GM21390 (cell line): Measurements from ENCODE around the gene PTPRT.

ENCODE experiments used
- ATAC-seq: cut with Tn5 transposase; IDR thresholded peaks from one replicate; pipeline ENCODE4 v1.9.1; 2021; ENCODE audit not compliant: unreplicated experiment

The PTPRT gene

GRCh38 chr20:43189554-43190331, at the start of gene PTPRT:
Gene PTPRT, minus strand, starts transcription at chr20:43189906. Its CDS starts 173 bp downstream, at chr20:43189733.
- ATAC-seq = no peak

GRCh38 chr20:43238833-43239232, 49.1 kb upstream of the PTPRT start:
- no peak for ATAC-seq

- no peak for ATAC-seq
Measured at GRCh38 chr20:43238266-43238665, 48.6 kb upstream of the PTPRT start.

GRCh38 chr20:43237651-43238168, 48.0 kb upstream of the PTPRT start:
- no peak for ATAC-seq

GRCh38 chr20:43235998-43236397, 46.3 kb upstream of the PTPRT start:
- ATAC-seq = no peak

GRCh38 chr20:43231829-43232228, 42.1 kb upstream of the PTPRT start:
- ATAC-seq = no peak

GRCh38 chr20:43229696-43230095, 40.0 kb upstream of the PTPRT start:
- no peak for ATAC-seq

- no peak for ATAC-seq
Measured at GRCh38 chr20:43220612-43221011, 30.9 kb upstream of the PTPRT start.

- ATAC-seq = no peak
Measured at GRCh38 chr20:43210901-43211300, 21.2 kb upstream of the PTPRT start.

GRCh38 chr20:43209831-43210230, 20.1 kb upstream of the PTPRT start:
- ATAC-seq = no peak

- ATAC-seq = no peak
Measured at GRCh38 chr20:43205699-43206098, 16.0 kb upstream of the PTPRT start.

GRCh38 chr20:43202100-43202499, 12.4 kb upstream of the PTPRT start:
- ATAC-seq = no peak

GRCh38 chr20:43198607-43199006, 8.9 kb upstream of the PTPRT start:
- ATAC-seq = no peak

- no peak for ATAC-seq
Measured at GRCh38 chr20:43196243-43196642, 6.5 kb upstream of the PTPRT start.

- no peak for ATAC-seq
Measured at GRCh38 chr20:43194137-43194536, 4.4 kb upstream of the PTPRT start.

GRCh38 chr20:43193443-43193842, 3.7 kb upstream of the PTPRT start:
- ATAC-seq = no peak

GRCh38 chr20:43191946-43192863, 2.5 kb upstream of the PTPRT start:
- ATAC-seq = no peak

GRCh38 chr20:43191143-43191542, 1.4 kb upstream of the PTPRT start:
- ATAC-seq = no peak

- ATAC-seq = no peak
Measured at GRCh38 chr20:43190332-43190953, 737 bp upstream of the PTPRT start.

- no peak for ATAC-seq
Measured at GRCh38 chr20:43188861-43189553, 699 bp downstream of the PTPRT start.

- ATAC-seq = no peak
Measured at GRCh38 chr20:43188234-43188653, 1.5 kb downstream of the PTPRT start.
